ENCODE data around the gene DHX30.

- TF ChIP-seq CTCF (IDR thresholded peaks at IDR 0.05) (no peak), EP300 (IDR thresholded peaks at IDR 0.05) (no peak), POLR2A (IDR thresholded peaks at IDR 0.05) (no peak)
Measured at GRCh38 chr3:47762233-47762632, 40.7 kb upstream of the DHX30 start.

All from ovary (tissue), 3 donors.